HepG2 (cell line): ENCODE measurements around the gene FAM222A. TPM values are rescaled to one million over a fixed set of nuclear protein-coding genes. Genes with fewer than 3 reads are reported as not detected.

Experiments used
- HNF4A ChIP-seq: sonication (generic); formaldehyde crosslinking; IDR thresholded peaks from 2 replicates; pipeline ENCODE4 v1.4.0; 2020; ENCODE audit warnings: missing genetic modification reagents
- HOXA3 ChIP-seq: sonication (generic); formaldehyde crosslinking; IDR thresholded peaks from 2 replicates; pipeline ENCODE4 v1.5.0; 2020; ENCODE audit warnings: missing genetic modification reagents
- KDM4B ChIP-seq: sonication (generic); formaldehyde crosslinking; IDR thresholded peaks from 2 replicates; pipeline ENCODE4 v1.4.0; 2020; ENCODE audit warnings: missing genetic modification reagents
- RBFOX2 ChIP-seq: fragments of 200-400 bp; formaldehyde crosslinking; IDR thresholded peaks from 2 replicates; pipeline ENCODE4 v1.6.1; 2017; ENCODE audit warnings: low read depth, mild to moderate bottlenecking, low read length
- SMC3 ChIP-seq: IDR thresholded peaks from 2 replicates; pipeline ENCODE4 v1.6.1; 2011; ENCODE audit warnings: low read length, improper control_type of control experiment
- SP4 ChIP-seq: sonication (generic); formaldehyde crosslinking; IDR thresholded peaks from 2 replicates; pipeline ENCODE4 v1.8.1; 2023; ENCODE audit warnings: mild to moderate bottlenecking, missing genetic modification reagents
- SRY ChIP-seq: sonication (generic); formaldehyde crosslinking; IDR thresholded peaks from 2 replicates; pipeline ENCODE4 v1.8.0; 2022; ENCODE audit warnings: mild to moderate bottlenecking, missing genetic modification reagents
- ZNF383 ChIP-seq: sonication (generic); formaldehyde crosslinking; IDR thresholded peaks from 2 replicates; pipeline ENCODE4 v1.4.0; 2020; ENCODE audit warnings: missing genetic modification reagents, mild to moderate bottlenecking, borderline replicate concordance
- ZNF616 ChIP-seq: sonication (generic); formaldehyde crosslinking; IDR thresholded peaks from 2 replicates; pipeline ENCODE4 v1.5.0; 2020; ENCODE audit warnings: low read depth, mild to moderate bottlenecking, missing genetic modification reagents
- ZNF839 ChIP-seq: sonication (generic); formaldehyde crosslinking; IDR thresholded peaks from 2 replicates; pipeline ENCODE4 v1.4.0; 2020; ENCODE audit warnings: missing genetic modification reagents, mild to moderate bottlenecking, borderline replicate concordance
- polyA plus RNA-seq, 8 experiments: library from polyadenylated mRNA; depleted of rRNA in 3 of 8; stranded (reverse) in 7 of 8; unstranded in 1 of 8; fragments of >200 nt; fragmentation: Illumina TruSeq in 4 of 8; extraction: Trizol in 4 of 8; gene quantifications; 2 replicates each; pipeline versions ENCODE4 v1.2.1 to v1.2.3, GENCODE V29; 2011 to 2016; ENCODE audit warnings: low read depth in 4 of 8, missing spikeins in 1 of 8, mixed read lengths in 1 of 8; ENCODE audit not compliant: insufficient read depth in 1 of 8
- total RNA-seq, 5 experiments: library from RNA; depleted of rRNA; stranded (reverse); fragments of >200 nt; fragmentation: Illumina TruSeq; extraction: Trizol; gene quantifications; 2 replicates each; pipeline ENCODE4 v1.2.3, GENCODE V29; 2016; ENCODE audit warnings: low read depth in 1 of 5
- TF ChIP-seq, protein P1 (sequence below): sonication (generic); formaldehyde crosslinking; IDR thresholded peaks from 2 replicates; pipeline ENCODE4 v1.8.0; 2022; ENCODE audit warnings: mild to moderate bottlenecking, missing genetic modification reagents, moderate library complexity
- TF ChIP-seq, protein P2 (sequence below): sonication (generic); formaldehyde crosslinking; IDR thresholded peaks from 2 replicates; pipeline ENCODE4 v1.4.0; 2020; ENCODE audit warnings: missing genetic modification reagents
- TF ChIP-seq, protein P3 (sequence below): sonication (generic); formaldehyde crosslinking; IDR thresholded peaks from 2 replicates; pipeline ENCODE4 v1.4.0; 2020; ENCODE audit warnings: mild to moderate bottlenecking, low read depth, missing genetic modification reagents
- TF ChIP-seq, protein P4 (sequence below): sonication (generic); formaldehyde crosslinking; IDR thresholded peaks from 2 replicates; pipeline ENCODE4 v1.4.0; 2020; ENCODE audit warnings: missing genetic modification reagents, borderline replicate concordance
- TF ChIP-seq, protein P5 (sequence below): sonication (generic); formaldehyde crosslinking; IDR thresholded peaks from 2 replicates; pipeline ENCODE4 v1.9.0; 2022; ENCODE audit warnings: missing genetic modification reagents, mild to moderate bottlenecking, borderline replicate concordance
- TF ChIP-seq, protein P6 (sequence below): sonication (generic); formaldehyde crosslinking; IDR thresholded peaks from 2 replicates; pipeline ENCODE4 v1.8.1; 2023; ENCODE audit warnings: mild to moderate bottlenecking, moderate library complexity, missing genetic modification reagents

The FAM222A gene
- total and polyA plus RNA-seq, 2 of the 13 experiments (the other 11 are each of a cell fraction or from before 2014, with no cell fraction given): 2.7 to 9.6 TPM

DNA sequence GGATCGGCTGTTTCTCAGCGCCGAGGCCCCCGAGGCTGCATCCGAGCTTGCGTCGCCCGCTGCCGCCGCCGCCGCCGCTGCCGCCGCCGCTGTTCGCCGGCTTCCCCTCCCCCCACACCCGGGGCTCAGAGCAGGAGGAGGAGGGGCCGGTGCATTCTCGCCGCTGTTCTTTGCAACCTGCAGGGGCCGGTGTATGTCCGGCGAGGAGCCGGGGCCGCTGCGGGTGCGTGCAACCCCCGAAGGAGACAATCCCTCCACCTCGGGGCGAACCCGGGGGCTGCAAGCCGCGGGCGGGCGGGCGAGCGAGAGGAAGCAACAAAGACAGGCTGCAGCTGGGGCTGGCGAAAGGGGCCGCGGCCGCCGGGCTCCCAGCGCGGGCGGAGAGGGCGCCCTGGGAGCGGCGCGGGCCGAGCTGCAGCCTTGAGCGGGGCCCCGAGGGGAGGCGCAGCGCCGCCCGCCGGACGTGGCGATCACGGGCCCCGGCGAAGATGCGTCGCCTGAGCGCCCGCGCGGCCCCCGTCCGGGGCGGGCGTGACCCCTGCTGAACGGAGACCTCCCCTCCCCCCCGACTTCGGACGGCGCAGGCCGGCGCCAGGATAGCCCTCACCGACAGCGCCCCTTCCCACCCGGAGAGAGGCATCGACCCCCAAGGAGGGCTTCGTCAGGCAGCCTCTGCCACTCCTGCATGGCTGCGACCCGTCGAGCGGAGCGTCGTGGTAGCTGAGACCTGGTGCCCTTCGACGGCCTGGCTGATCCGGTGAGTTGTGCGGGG lies 702 bp downstream of the FAM222A start (continued):
- TF ChIP-seq, protein P1, sequence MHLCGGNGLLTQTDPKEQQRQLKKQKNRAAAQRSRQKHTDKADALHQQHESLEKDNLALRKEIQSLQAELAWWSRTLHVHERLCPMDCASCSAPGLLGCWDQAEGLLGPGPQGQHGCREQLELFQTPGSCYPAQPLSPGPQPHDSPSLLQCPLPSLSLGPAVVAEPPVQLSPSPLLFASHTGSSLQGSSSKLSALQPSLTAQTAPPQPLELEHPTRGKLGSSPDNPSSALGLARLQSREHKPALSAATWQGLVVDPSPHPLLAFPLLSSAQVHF (CRISPR knock-in tag): 0 out of 2 replicates have a peak, but pooled peaks have one; percentile 64
- TF ChIP-seq, protein P2, sequence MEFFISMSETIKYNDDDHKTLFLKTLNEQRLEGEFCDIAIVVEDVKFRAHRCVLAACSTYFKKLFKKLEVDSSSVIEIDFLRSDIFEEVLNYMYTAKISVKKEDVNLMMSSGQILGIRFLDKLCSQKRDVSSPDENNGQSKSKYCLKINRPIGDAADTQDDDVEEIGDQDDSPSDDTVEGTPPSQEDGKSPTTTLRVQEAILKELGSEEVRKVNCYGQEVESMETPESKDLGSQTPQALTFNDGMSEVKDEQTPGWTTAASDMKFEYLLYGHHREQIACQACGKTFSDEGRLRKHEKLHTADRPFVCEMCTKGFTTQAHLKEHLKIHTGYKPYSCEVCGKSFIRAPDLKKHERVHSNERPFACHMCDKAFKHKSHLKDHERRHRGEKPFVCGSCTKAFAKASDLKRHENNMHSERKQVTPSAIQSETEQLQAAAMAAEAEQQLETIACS: 0 out of 2 replicates have a peak, but pooled peaks have one; percentile 30
- TF ChIP-seq ZNF839 (CRISPR knock-in tag): peak; percentile 55; the same call in 1 of the 2 replicates
- peak; percentile 21; the same call in 1 of the 2 replicates for TF ChIP-seq HNF4A (CRISPR knock-in tag)
- TF ChIP-seq SRY (CRISPR knock-in tag): no peak; the same call in 1 of the 2 replicates
- peak; percentile 64 for TF ChIP-seq RBFOX2
- 0 out of 2 replicates have a peak, but pooled peaks have one; percentile 25 for TF ChIP-seq ZNF616 (CRISPR knock-in tag)
- TF ChIP-seq SP4 (CRISPR knock-in tag): peak; percentile 37; the same call in 1 of the 2 replicates
- TF ChIP-seq ZNF383: no peak
- TF ChIP-seq, protein P3, sequence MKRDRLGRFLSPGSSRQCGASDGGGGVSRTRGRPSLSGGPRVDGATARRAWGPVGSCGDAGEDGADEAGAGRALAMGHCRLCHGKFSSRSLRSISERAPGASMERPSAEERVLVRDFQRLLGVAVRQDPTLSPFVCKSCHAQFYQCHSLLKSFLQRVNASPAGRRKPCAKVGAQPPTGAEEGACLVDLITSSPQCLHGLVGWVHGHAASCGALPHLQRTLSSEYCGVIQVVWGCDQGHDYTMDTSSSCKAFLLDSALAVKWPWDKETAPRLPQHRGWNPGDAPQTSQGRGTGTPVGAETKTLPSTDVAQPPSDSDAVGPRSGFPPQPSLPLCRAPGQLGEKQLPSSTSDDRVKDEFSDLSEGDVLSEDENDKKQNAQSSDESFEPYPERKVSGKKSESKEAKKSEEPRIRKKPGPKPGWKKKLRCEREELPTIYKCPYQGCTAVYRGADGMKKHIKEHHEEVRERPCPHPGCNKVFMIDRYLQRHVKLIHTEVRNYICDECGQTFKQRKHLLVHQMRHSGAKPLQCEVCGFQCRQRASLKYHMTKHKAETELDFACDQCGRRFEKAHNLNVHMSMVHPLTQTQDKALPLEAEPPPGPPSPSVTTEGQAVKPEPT: 0 out of 2 replicates have a peak, but pooled peaks have one; percentile 53
- TF ChIP-seq, protein P4, sequence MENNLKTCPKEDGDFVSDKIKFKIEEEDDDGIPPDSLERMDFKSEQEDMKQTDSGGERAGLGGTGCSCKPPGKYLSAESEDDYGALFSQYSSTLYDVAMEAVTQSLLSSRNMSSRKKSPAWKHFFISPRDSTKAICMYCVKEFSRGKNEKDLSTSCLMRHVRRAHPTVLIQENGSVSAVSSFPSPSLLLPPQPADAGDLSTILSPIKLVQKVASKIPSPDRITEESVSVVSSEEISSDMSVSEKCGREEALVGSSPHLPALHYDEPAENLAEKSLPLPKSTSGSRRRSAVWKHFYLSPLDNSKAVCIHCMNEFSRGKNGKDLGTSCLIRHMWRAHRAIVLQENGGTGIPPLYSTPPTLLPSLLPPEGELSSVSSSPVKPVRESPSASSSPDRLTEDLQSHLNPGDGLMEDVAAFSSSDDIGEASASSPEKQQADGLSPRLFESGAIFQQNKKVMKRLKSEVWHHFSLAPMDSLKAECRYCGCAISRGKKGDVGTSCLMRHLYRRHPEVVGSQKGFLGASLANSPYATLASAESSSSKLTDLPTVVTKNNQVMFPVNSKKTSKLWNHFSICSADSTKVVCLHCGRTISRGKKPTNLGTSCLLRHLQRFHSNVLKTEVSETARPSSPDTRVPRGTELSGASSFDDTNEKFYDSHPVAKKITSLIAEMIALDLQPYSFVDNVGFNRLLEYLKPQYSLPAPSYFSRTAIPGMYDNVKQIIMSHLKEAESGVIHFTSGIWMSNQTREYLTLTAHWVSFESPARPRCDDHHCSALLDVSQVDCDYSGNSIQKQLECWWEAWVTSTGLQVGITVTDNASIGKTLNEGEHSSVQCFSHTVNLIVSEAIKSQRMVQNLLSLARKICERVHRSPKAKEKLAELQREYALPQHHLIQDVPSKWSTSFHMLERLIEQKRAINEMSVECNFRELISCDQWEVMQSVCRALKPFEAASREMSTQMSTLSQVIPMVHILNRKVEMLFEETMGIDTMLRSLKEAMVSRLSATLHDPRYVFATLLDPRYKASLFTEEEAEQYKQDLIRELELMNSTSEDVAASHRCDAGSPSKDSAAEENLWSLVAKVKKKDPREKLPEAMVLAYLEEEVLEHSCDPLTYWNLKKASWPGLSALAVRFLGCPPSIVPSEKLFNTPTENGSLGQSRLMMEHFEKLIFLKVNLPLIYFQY (CRISPR knock-in tag): no peak
- no peak for TF ChIP-seq KDM4B (CRISPR knock-in tag)
- no peak for TF ChIP-seq SMC3
- TF ChIP-seq, protein P5, sequence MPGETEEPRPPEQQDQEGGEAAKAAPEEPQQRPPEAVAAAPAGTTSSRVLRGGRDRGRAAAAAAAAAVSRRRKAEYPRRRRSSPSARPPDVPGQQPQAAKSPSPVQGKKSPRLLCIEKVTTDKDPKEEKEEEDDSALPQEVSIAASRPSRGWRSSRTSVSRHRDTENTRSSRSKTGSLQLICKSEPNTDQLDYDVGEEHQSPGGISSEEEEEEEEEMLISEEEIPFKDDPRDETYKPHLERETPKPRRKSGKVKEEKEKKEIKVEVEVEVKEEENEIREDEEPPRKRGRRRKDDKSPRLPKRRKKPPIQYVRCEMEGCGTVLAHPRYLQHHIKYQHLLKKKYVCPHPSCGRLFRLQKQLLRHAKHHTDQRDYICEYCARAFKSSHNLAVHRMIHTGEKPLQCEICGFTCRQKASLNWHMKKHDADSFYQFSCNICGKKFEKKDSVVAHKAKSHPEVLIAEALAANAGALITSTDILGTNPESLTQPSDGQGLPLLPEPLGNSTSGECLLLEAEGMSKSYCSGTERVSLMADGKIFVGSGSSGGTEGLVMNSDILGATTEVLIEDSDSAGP (CRISPR knock-in tag): peak; percentile 41; the same call in 1 of the 2 replicates
- TF ChIP-seq, protein P6, sequence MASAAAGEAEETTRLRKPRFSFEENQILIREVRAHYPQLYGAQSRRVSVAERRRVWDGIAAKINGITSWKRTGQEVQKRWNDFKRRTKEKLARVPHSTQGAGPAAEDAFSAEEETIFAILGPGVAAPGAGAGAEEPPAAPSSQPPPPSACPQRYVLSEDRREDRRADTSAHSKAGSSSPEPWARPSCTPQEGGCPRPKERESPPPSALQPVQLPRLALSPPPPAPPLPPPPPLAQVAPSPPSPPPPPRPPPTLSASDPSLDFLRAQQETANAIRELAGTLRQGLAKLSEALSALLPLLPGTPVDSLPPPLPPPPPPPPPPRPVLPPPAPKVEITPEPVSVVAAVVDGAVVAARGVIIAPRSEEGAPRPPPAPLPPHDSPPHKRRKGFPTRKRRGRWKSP (CRISPR knock-in tag): no peak
- peak; percentile 71 for TF ChIP-seq HOXA3 (CRISPR knock-in tag)
